HG03095 (cell line): ENCODE results near the gene OR6P1.

Experiments used
- ATAC-seq: cut with Tn5 transposase; IDR thresholded peaks from one replicate; pipeline ENCODE4 v1.9.1; 2021; ENCODE audit warnings: moderate library complexity; ENCODE audit not compliant: unreplicated experiment

The OR6P1 gene

DNA sequence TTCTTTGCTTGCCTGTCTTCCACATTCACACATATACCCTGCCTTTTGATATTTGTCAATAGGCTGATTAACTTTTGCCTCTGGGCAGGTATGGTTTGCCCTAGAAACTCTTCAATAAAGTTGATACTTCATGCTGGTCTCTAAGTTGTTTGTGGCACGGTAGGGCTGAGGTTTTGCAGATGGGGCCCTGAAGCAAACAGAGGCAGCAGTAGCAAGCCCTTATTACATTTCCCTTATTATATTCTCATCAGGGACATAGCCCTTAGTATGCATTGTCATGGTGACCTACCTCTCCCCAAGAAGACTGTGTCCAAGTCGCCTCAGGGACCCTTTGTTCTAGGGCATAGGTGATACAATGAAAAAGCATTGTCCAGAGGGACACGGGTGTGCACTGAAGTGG lies at the start of gene OR6P1:
Gene OR6P1, minus strand, starts transcription at position 101 of the 400 bp plus-strand sequence. CDS start 6,976 bp downstream, outside the sequence.
- no peak for ATAC-seq

DNA sequence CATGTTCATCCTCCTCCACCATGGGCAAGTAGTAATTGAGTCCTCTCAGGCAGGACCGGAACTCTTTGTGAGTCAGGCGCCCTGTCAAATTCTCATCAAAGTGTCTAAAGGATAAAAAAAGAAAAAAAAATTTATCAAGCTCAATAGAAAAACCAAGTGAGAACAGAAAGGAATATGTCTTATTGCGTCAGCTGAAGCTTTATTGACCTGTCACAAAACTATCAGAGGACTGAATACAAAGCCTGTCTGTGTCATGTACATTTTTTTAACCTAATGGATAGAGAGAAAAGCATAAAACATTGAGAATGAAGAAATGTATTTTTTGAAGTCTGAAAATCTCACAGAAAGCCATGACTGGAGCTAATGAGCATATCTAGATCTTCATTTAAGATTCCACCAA lies 43.4 kb upstream of the OR6P1 start:
- no peak for ATAC-seq

GRCh38 chr1:158611916-158612315 lies 41.5 kb upstream of the OR6P1 start:
- ATAC-seq: no peak

- no peak for ATAC-seq
Measured at GRCh38 chr1:158607296-158607695, 36.9 kb upstream of the OR6P1 start.

DNA sequence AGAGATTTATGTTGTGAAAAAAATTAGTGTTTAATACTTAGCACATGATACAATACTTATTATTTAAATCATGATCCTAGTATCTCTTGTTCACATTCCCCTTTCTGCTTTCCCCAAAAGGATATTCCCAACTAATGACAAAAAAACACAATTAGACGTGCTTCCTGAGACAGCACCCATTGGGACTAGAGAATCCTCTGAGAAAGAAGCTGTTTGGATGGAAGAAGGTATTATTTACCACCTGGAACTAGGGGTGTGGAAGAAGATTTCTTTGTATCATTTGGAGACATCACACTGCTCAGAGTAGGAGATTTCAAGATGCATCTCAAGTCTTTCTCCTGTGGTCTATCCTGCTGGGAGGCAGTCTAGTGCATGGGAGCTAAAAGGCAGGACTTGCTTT lies 34.6 kb upstream of the OR6P1 start, which contains the start of gene OR10Z1:
Gene OR10Z1, plus strand, starts transcription at position 301 of the 400 bp plus-strand sequence. CDS start 1,171 bp downstream, outside the sequence.
- no peak for ATAC-seq

DNA sequence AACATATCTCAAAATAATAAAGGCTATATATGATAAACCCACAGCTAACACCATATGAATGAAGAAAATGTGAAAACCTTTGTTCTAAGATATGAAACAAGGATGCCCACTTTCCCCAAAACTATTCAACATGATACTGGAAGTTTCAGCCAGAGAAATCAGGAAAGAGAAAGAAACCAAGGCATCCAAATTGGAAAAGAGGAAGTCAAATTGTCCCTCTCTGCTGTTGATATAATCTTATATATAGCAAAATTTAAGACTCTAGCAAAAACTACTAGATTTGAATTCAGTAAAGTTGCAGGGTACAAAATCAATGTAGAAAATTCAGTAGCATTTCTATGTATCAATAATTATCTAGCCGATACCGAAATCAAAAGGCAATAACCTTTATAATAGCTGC lies 30.4 kb upstream of the OR6P1 start:
- no peak for ATAC-seq

GRCh38 chr1:158586942-158587341 lies 16.6 kb upstream of the OR6P1 start:
- ATAC-seq: no peak

GRCh38 chr1:158583962-158584361 lies 13.6 kb upstream of the OR6P1 start:
- ATAC-seq: no peak

- ATAC-seq: no peak
Measured at GRCh38 chr1:158579733-158580132, 9.4 kb upstream of the OR6P1 start, which contains the start of gene OR10X1. TSS of gene OR10X1 (minus strand) at chr1:158579899. CDS start at chr1:158579899, 0 bp downstream.

- ATAC-seq: no peak
Measured at GRCh38 chr1:158577561-158577960, 7.2 kb upstream of the OR6P1 start.

- ATAC-seq: no peak
Measured at GRCh38 chr1:158572226-158572625, 1.8 kb upstream of the OR6P1 start.

- no peak for ATAC-seq
Measured at GRCh38 chr1:158564608-158565007, 5.8 kb downstream of the OR6P1 start.

- no peak for ATAC-seq
Measured at GRCh38 chr1:158563853-158564252, 6.5 kb downstream of the OR6P1 start.

DNA sequence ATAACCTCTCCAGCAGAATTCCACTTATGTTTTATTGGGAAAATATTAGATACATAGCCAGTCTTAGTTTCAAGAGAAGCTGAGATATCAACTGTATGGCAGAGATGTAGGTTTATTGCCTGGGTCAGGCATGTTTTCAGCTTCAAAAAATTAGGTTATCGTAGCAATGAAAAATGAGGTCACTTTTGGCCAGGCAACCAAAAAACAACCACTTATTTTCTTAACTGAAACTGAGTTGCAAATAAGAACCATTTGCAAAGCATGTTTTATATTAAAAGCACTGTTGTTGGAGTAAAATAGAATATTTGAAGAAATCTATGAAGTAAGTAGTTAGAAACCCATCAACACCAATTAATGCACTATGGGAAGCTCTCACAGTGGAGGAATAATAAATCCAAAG lies 10.7 kb downstream of the OR6P1 start:
- ATAC-seq: no peak

DNA sequence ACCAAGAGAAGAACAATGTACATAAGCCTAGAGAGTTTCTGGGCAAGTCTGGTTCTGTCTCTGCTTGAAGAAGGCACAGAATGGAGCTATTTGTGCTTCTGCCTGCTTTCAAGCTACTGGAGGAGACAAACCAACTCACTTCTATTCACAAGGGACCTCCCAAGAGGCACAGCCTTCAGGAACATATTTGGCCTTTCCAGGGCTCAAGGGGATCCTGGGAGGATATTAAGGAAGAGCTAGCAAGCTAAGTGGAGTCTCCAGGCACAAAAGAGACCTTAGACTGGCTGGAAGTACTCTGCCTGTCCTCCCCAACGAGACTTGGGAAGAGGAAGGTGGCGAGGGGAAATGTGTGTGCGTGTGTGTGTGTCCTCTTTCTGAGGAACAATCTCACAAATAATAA lies 16.0 kb downstream of the OR6P1 start, which contains the start of gene OR6Y1:
Gene OR6Y1, minus strand, starts transcription at position 54 of the 400 bp plus-strand sequence. CDS start 6,300 bp downstream, outside the sequence.
- no peak for ATAC-seq

DNA sequence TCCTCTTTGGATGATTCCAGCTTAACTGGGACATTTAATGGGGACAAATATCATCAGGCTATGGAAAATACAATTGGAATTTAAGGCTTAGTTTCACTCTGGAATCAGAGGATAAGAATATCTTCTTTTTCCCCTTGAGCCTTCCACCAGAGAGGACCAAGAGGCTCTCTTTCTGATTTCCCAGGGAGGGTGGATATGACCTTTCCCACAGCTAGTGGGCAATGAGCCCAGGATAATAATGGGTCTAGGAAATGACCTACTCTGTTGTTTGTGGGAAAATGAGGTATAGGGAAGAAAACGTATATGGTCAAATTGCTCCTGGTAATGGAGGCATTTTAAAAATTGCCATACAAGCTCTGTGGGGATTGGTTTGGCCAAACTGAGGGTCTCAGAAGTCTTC lies 18.1 kb downstream of the OR6P1 start:
- ATAC-seq: no peak

DNA sequence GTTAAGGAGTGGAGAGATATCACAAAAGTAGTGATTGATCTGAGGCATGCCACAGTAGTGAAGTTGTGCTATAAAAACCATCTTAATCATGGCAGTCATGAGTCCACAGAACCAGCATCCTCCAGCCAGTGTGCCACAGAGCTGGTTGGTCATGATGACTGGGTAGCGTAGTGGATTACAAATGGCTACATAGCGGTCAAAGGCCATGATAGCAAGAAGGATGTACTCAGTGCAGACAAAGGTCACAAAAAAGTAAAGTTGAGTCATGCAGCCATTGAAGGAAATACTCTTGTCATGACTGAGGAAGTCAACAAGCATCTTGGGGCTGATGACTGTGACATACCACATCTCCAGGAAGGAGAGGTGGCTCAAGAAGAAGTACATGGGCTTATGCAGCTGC lies 22.8 kb downstream of the OR6P1 start:
- no peak for ATAC-seq

- no peak for ATAC-seq
Measured at GRCh38 chr1:158537609-158538008, 32.8 kb downstream of the OR6P1 start.

- ATAC-seq: no peak
Measured at GRCh38 chr1:158534496-158534895, 35.9 kb downstream of the OR6P1 start.

GRCh38 chr1:158527190-158527815 lies 43.1 kb downstream of the OR6P1 start:
- ATAC-seq: no peak

DNA sequence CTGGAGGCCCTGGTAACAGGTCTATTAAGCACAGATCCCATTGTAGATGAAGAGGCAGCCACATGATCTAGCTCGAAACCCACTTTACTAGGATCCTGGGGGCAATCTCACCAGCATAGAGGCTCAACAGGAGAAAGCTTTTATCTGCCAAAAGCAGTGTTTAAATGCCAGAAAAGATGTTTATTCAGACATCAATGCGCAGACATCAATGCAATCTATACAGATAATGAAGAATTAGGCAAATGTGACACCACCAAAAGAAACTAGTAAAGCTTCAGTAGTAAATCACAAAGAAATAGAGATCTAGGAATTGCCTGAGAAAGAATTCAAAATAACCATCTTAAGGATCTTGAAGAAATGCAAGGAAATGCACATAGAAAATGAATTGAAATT lies 48.7 kb downstream of the OR6P1 start:
- ATAC-seq: no peak

- ATAC-seq: no peak
Measured at GRCh38 chr1:158520955-158521665, 49.3 kb downstream of the OR6P1 start.
